CD14-positive monocyte (primary cell): Measurements from ENCODE around the gene BCOR. TPM values are rescaled to one million over a fixed set of nuclear protein-coding genes. Genes with fewer than 3 reads are reported as not detected.

Experiments used
- DNase-seq, 3 donors: peaks; one replicate each; pipeline ENCODE4 v3.0.0-alpha.2; 2011 to 2022
- H2AFZ ChIP-seq: 2 replicates; pipeline ENCODE4 v1.6.0; 2012; ENCODE audit warnings: mild to moderate bottlenecking, low read depth, low read length, inconsistent platforms; ENCODE audit not compliant: insufficient read depth, poor library complexity, severe bottlenecking
- H3K27ac ChIP-seq, 2 donors: 1 replicate in 1 of 2; 2 replicates in 1 of 2; pipeline ENCODE4 v1.5.1; 2012 to 2013; ENCODE audit warnings: low read length in 2 of 2, control low read depth in 1 of 2, inconsistent platforms in 1 of 2, low read depth in 1 of 2, mild to moderate bottlenecking in 1 of 2
- H3K27me3 ChIP-seq, 2 donors: one replicate each; pipeline versions ENCODE4 v1.6.0 to v1.6.1; 2011 to 2013; ENCODE audit warnings: low read length in 2 of 2; ENCODE audit not compliant: control insufficient read depth in 2 of 2, insufficient read depth in 2 of 2
- H3K36me3 ChIP-seq, 2 donors: replicated peaks in 1 of 2; 1 replicate in 1 of 2; 2 replicates in 1 of 2; pipeline versions ENCODE4 v1.5.1 to v1.6.1; 2012 to 2013; ENCODE audit warnings: low read length in 2 of 2, control low read depth in 1 of 2, inconsistent platforms in 1 of 2, mild to moderate bottlenecking in 1 of 2; ENCODE audit not compliant: insufficient read depth in 2 of 2, control insufficient read depth in 1 of 2
- H3K4me1 ChIP-seq, 2 donors: 1 replicate in 1 of 2; 2 replicates in 1 of 2; pipeline versions ENCODE4 v1.5.1 to v1.6.1; 2012 to 2013; ENCODE audit warnings: low read length in 2 of 2, control low read depth in 1 of 2, inconsistent platforms in 1 of 2, mild to moderate bottlenecking in 1 of 2, moderate library complexity in 1 of 2; ENCODE audit not compliant: insufficient read depth in 2 of 2, control insufficient read depth in 1 of 2
- H3K4me2 ChIP-seq: replicated peaks from 2 replicates; pipeline ENCODE3; 2012; ENCODE audit warnings: low read length, moderate library complexity, mild to moderate bottlenecking; ENCODE audit not compliant: poor library complexity, severe bottlenecking; ENCODE audit errors: extremely low read depth
- H3K4me3 ChIP-seq, 3 experiments: fragments of 200-600 bp in 1 of 3; sonication (generic) in 1 of 3; replicated peaks in 1 of 3; 1 replicate in 2 of 3; 2 replicates in 1 of 3; pipeline ENCODE4 v1.5.1; 2011 to 2013; ENCODE audit warnings: low read length in 3 of 3, mild to moderate bottlenecking in 3 of 3, control low read depth in 2 of 3, low read depth in 2 of 3, inconsistent platforms in 1 of 3, moderate library complexity in 1 of 3
- H3K79me2 ChIP-seq: 2 replicates; pipeline ENCODE4 v1.6.0; 2012; ENCODE audit warnings: mild to moderate bottlenecking, control low read depth, inconsistent platforms, low read length, moderate library complexity; ENCODE audit not compliant: insufficient read depth
- H3K9ac ChIP-seq: 2 replicates; pipeline ENCODE4 v1.6.0; 2017; ENCODE audit warnings: low read length, mild to moderate bottlenecking; ENCODE audit not compliant: insufficient read depth, poor library complexity, severe bottlenecking
- H3K9me3 ChIP-seq, 2 donors: replicated peaks in 1 of 2; 1 replicate in 1 of 2; 2 replicates in 1 of 2; pipeline versions ENCODE4 v1.5.1 to v1.6.1; 2012 to 2013; ENCODE audit warnings: low read length in 2 of 2, control low read depth in 1 of 2; ENCODE audit not compliant: control insufficient read depth in 1 of 2, insufficient read depth in 1 of 2
- H4K20me1 ChIP-seq: 2 replicates; pipeline ENCODE4 v1.6.0; 2012; ENCODE audit warnings: mild to moderate bottlenecking, low read length, control low read depth, moderate library complexity; ENCODE audit not compliant: insufficient read depth
- H3K27ac Mint-ChIP-seq, 7 donors: one replicate each; pipeline ENCODE4 v1.8.0; 2020; ENCODE audit warnings: mild to moderate bottlenecking in 7 of 7, mixed read lengths in 7 of 7, moderate library complexity in 6 of 7, inconsistent platforms in 2 of 7
- H3K27me3 Mint-ChIP-seq, 3 donors: one replicate each; pipeline ENCODE4 v1.8.0; 2021 to 2022; ENCODE audit warnings: low read depth in 3 of 3, mild to moderate bottlenecking in 3 of 3, mixed read lengths in 3 of 3, moderate library complexity in 3 of 3, inconsistent platforms in 1 of 3
- H3K36me3 Mint-ChIP-seq, 2 donors: one replicate each; pipeline ENCODE4 v1.8.0; 2020; ENCODE audit warnings: mixed read lengths in 2 of 2, inconsistent platforms in 1 of 2, mild to moderate bottlenecking in 1 of 2
- H3K4me1 Mint-ChIP-seq: one replicate; pipeline ENCODE4 v1.8.0; 2020; ENCODE audit warnings: mild to moderate bottlenecking, mixed read lengths
- H3K4me3 Mint-ChIP-seq, 2 donors: one replicate each; pipeline ENCODE4 v1.8.0; 2020; ENCODE audit warnings: mild to moderate bottlenecking in 2 of 2, mixed read lengths in 2 of 2, moderate library complexity in 1 of 2
- H3K9me3 Mint-ChIP-seq, 7 donors: one replicate each; pipeline ENCODE4 v1.8.0; 2020 to 2022; ENCODE audit warnings: mixed read lengths in 7 of 7, mild to moderate bottlenecking in 6 of 7, moderate library complexity in 6 of 7, inconsistent platforms in 2 of 7
- WGBS: methylation state at CpG from one replicate; pipeline ENCODE4 v1.1.5; 2013; ENCODE audit warnings: missing lambda C conversion rate; ENCODE audit not compliant: insufficient coverage; 5-methylcytosine and 5-hydroxymethylcytosine counted together
- intact Hi-C, 2 donors: fragments of 100-400 bp; cut with micrococcal nuclease; formaldehyde crosslinking; loops; one replicate each; pipeline versions ENCODE4 v1.15.0 to v1.15.1; 2023
- polyA plus RNA-seq, 3 donors: library from polyadenylated mRNA; depleted of rRNA in 1 of 3; unstranded in 2 of 3; stranded (reverse) in 1 of 3; fragments of 300-500 nt in 2 of 3; fragments of >200 nt in 1 of 3; fragmentation: Illumina TruSeq in 2 of 3; gene quantifications; 1 replicate in 2 of 3; 2 replicates in 1 of 3; pipeline ENCODE4 v1.2.3, GENCODE V29; 2012 to 2021
- TF ChIP-seq, protein P1 (sequence below): fragments of 200-600 bp; IDR thresholded peaks from one replicate; pipeline ENCODE4 v1.8.0; 2022; ENCODE audit warnings: antibody characterized with exemption, mild to moderate bottlenecking

BCOR gene
- polyA plus RNA-seq, 3 donors, result 1.1 to 8.2 (median 2.6) TPM

DNA sequence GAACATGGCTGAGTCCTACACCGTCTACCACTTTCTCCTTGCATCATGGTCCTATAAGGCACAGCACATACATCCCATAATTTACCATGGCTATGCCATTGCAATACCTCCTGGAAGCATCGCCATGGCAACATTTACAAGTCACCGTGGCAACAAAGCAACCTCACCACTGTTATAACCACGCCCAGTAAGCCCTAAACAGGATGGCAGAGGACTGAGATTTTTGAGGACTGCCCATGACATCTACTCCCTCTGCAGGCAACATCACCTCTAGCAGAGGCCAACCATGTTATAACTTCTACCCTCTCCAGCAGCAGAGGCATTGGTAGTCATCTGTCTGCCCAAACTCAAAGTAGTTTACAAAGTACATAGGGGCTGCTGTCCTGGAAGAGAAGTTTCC, 29.7 kb downstream of the BCOR start:
- peaks cover 0 to 2% (median 0%) of the 10 kb centered on the region in 7 donors for H3K9me3 Mint-ChIP-seq
- DNase-seq, result peak; percentile 6 to 20 (median 13)
- peaks cover 20% of the 10 kb centered on the region for H3K79me2 ChIP-seq
- H3K4me2 ChIP-seq, result no peak overlapping the region
- peak overlapping the region in 1 of 7 donors; percentile 4 for H3K27ac Mint-ChIP-seq
- WGBS, result 86% methylated on average over 1 of the region's 4 CpGs
- H3K4me3 Mint-ChIP-seq, result no peak overlapping the region
- intact Hi-C loops, result no loop called here
- peaks cover 0 to 10% (median 0%) of the 10 kb centered on the region in 3 donors for H3K27me3 Mint-ChIP-seq
- TF ChIP-seq, protein P1, sequence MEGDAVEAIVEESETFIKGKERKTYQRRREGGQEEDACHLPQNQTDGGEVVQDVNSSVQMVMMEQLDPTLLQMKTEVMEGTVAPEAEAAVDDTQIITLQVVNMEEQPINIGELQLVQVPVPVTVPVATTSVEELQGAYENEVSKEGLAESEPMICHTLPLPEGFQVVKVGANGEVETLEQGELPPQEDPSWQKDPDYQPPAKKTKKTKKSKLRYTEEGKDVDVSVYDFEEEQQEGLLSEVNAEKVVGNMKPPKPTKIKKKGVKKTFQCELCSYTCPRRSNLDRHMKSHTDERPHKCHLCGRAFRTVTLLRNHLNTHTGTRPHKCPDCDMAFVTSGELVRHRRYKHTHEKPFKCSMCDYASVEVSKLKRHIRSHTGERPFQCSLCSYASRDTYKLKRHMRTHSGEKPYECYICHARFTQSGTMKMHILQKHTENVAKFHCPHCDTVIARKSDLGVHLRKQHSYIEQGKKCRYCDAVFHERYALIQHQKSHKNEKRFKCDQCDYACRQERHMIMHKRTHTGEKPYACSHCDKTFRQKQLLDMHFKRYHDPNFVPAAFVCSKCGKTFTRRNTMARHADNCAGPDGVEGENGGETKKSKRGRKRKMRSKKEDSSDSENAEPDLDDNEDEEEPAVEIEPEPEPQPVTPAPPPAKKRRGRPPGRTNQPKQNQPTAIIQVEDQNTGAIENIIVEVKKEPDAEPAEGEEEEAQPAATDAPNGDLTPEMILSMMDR, result no peak
- no peaks in the 10 kb centered on the region for H3K4me1 ChIP-seq
- no peak overlapping the region for H3K27ac ChIP-seq
- no peak overlapping the region for H3K4me3 ChIP-seq
- peaks cover 64 to 71% of the 10 kb centered on the region in 2 donors for H3K36me3 Mint-ChIP-seq
- no peak overlapping the region for H3K9ac ChIP-seq
- H2AFZ ChIP-seq, result no peak overlapping the region
- peaks cover 91% of the 10 kb centered on the region for H4K20me1 ChIP-seq
- no peaks in the 10 kb centered on the region for H3K27me3 ChIP-seq
- peaks cover 63 to 82% of the 10 kb centered on the region in 2 donors for H3K36me3 ChIP-seq
- H3K9me3 ChIP-seq, result no peaks in the 10 kb centered on the region
- H3K4me1 Mint-ChIP-seq, result peaks cover 10% of the 10 kb centered on the region

DNA sequence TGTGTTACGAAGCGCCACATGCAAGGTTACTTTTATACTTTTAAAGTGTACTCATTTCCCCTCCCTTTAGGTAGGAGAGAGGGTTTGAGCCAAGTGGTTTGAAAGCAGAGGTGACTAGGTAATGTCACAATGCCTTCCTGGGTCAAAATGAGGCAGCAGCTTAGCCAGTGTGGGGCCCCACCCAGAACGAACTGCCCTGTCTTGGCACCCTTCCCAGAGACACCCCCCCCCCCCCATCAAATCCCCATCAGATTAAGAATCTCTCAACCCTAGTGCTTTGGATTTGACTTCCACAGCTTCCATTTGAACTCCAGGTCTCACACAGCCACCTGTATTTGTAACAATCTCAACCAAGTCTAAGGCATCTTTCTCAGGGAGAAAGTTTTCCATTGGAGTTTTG, 31.1 kb downstream of the BCOR start:
- H3K27me3 ChIP-seq, result no peaks in the 10 kb centered on the region
- no peak overlapping the region for H3K9ac ChIP-seq
- DNase-seq, result no peak
- no peak overlapping the region for H3K4me2 ChIP-seq
- H2AFZ ChIP-seq, result no peak overlapping the region
- peaks cover 85% of the 10 kb centered on the region for H4K20me1 ChIP-seq
- Mint-ChIP-seq H3K27ac (no peak overlapping the region), H3K27me3 (peaks cover 0 to 11% (median 0%) of the 10 kb centered on the region in 3 donors), H3K9me3 (peaks cover 0 to 8% (median 0%) of the 10 kb centered on the region in 7 donors), H3K4me3 (no peak overlapping the region), H3K4me1 (peaks cover 10% of the 10 kb centered on the region), H3K36me3 (peaks cover 55 to 72% of the 10 kb centered on the region in 2 donors)
- no peaks in the 10 kb centered on the region for H3K4me1 ChIP-seq
- no peaks in the 10 kb centered on the region for H3K9me3 ChIP-seq
- TF ChIP-seq, protein P1, result no peak
- intact Hi-C loops, result no loop called here
- no CpG with 5 or more reads among the region's 3 CpGs for WGBS
- H3K27ac ChIP-seq, result peak overlapping the region in 1 of 2 donors; percentile 31
- H3K79me2 ChIP-seq, result peaks cover 18% of the 10 kb centered on the region
- H3K4me3 ChIP-seq, result no peak overlapping the region
- peaks cover 63 to 82% of the 10 kb centered on the region in 2 donors for H3K36me3 ChIP-seq
